ENCODE results near the gene RASGRF1.

The RASGRF1 gene

DNA sequence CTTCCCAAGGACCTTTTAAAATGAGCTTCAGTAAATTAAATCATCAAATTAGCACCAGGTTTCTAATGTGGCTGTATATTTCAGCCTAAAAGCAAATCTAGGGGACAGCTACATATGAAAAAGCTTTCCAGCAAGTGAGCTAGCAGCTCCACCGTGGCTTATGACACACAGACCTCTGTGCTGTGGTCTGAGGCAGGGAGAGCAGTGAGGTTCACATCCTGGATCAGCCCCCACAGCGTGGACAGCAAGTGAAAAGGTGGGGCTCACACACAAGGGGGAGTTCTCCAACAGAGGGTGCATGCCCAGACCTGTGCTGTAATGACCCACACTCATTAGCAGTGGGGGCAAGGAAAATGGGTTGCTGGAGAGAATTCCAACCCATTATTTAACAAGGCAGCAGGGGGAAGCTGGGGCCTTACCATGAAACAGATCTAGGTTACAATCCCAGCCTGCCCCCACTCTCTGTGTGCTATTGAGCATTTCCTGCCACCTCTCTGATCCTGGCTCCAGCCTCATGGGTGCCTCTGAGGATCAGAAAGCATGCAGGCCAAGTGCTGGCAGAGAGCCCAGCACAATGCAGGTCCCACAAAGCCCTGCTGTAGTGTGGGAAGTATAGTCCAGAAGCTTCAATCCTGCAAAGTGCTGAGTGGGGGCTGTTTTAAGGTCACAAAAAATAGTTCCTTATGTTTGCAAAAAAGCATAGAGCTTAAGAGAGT is 48.2 kb downstream of the RASGRF1 start:
- no peak for TF ChIP-seq CTCF (IDR thresholded peaks at IDR 0.05)

DNA sequence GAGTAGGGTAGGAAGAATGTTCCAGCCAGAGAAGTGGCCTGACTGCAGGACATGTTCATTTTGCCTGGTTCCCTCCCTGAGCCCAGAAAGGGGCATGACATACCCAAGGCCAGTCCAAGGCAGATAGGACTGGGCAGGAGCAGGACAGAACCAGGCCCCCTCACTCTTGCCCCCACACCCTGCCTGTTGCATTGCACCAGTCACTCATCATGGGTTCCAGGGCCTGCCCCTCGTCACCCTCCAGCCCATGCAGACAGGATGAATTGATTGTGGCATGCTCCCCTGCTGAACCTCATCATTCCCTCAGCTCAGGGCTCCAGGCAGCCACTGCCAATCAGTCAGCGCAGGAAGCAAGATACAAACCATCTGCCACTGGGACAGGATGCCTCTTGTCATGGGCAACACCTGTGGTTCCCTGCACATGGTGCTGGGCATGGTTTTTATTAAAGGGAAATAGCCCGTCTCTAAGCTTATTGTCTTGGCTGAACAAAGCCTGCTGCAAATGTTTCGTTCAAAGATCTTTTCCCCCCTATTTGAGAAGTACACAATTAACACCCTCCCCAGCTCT is 48.9 kb downstream of the RASGRF1 start:
- TF ChIP-seq CTCF (IDR thresholded peaks at IDR 0.05), result no peak

DNA sequence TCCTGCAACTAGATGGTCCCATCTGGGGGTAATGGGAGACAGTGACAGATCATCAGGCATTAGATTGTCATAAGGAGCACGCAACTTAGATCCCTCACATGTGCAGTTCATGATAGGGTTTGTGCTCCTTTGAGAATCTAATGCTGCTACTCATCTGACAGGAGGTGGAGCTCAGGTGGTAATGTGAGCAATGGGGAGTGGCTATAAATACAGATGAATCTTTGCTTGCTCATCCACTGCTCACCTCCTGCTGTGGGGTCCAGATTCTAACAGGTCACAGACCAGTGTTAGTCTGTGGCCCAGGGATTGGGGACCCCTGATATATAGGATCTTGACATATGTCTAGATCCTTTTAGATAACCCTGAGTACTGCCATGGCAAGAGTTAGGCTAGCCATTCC is 52.7 kb downstream of the RASGRF1 start:
- TF ChIP-seq CTCF (IDR thresholded peaks at IDR 0.05), result no peak

DNA sequence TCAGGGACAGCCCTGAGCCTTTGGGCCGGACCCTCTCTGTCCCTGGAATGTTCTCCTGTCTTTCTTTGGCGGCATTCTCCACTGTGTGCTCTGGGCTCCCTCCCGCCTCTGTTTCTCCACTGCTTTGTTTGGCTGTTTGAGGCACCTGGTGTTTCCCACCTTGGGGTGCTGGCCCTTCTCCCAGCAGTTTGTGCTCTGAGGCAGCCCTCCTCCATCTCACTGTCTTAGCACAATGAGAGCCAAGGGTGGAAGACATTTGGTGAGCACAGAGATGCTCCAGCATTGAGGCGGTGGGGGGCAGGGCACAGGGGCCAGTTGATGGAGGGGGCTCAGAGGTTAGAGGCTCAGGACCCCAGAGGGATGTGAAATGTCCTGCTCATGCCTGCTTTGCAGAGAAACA is 54.3 kb downstream of the RASGRF1 start:
- TF ChIP-seq CTCF (IDR thresholded peaks at IDR 0.05), result no peak

DNA sequence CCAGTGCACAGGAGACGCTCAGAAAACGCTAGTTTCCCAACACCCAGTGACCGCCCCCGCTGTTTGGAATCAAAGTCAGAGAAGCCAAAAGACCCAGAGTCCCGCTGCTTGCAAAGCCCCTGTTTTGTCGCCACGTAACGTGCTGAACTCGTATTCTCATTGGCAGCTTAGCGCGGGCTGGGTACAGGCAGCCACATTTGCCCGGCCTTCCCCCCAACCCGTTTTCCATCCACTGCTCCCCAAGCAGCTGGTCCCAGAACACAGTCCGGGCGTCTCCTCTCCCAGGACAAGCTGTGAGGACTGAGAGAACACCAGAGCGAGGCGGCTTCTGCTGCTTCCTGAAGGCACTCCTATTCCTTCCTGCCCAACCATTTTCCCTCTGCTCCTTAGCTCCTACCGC is 54.8 kb downstream of the RASGRF1 start:
- no peak for TF ChIP-seq CTCF (IDR thresholded peaks at IDR 0.05)

DNA sequence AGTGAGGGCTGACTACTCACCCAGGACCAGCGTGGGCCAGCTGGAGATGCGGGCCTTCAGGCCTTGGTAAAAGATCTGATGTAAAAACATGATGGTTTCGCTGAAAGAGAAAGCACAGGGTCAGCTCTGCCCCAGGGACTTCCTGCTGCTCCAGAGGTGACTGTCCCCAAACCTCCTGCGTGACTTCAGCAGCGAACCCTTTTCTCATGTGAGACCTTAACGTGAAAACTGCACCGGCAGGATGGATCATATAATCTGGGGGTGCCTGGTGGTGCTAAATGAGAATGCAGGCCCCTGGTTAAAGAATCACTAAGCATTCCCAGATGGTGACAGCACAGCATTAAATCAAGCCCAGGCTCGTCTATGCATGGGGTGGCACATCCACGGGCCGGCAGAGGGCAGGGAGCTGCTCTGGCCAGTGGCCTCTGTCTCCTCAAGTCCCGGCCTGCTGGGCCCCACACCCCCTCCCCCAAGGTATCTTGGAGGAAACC is 55.4 kb downstream of the RASGRF1 start:
- TF ChIP-seq CTCF (IDR thresholded peaks at IDR 0.05), result no peak

DNA sequence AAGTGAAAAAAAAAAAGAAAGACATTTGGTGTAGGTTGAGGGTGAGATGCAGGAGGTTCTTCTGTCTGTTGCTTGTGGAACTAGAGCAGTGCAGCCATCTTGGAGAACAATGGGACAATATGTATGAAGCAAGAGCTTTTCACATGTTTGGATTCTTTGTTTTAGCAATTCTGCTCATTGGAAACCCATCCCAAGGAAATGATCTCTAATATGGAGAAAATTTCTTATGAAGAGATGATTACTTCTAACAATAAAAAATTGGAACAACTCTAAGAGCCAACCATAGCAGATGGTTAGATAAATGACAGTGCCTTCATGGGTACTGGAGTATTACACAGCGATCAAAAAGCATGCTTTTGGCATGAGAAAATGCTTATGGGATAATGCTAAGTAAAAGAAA is 56.3 kb downstream of the RASGRF1 start:
- no peak for TF ChIP-seq CTCF (IDR thresholded peaks at IDR 0.05)

All from LNCAP (cell line).